GM21737 (cell line): ENCODE measurements around the gene DTNBP1.

Source experiments
- ATAC-seq: cut with Tn5 transposase; IDR thresholded peaks from one replicate; pipeline ENCODE4 v1.9.1; 2021; ENCODE audit warnings: mild to moderate bottlenecking, moderate library complexity; ENCODE audit not compliant: unreplicated experiment

The DTNBP1 gene

DNA sequence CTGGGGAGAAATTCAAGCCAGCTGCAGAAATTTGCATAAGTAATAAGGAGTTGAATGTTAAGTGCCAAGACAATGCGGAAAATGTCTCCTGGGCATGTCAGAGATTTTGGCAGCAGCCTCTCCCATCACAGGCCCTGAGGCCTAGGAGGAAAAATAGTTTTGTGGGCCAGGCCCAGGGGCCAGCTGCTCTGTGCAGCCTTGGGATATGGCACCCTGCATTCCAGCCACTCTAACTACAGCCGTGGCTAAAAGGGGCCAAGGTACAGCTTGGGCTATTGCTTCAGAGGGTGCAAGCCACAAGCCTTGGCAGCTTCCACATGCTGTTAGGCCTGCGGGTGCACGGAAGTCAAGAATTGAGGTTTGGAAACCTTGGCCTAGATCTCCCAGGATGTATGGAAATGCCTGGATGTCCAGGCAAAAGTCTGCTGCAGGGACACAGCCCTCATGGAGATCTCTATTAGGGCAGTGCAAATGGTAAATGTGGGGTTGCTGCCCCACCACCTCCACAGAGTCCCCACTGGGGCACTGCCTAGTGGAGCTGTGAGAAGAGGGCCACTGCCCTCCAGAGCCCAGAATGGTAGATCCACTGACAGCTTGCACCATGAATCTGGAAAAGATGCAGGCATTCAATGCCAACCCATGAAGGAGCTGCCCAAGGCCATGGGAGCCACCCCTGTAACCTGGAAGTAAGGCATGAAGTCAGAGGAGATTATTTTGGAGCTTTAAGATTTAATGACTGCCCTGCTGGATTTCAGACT lies 126.5 kb downstream of the DTNBP1 start:
- ATAC-seq: no peak

GRCh38 chr6:15535495-15536197 lies 127.2 kb downstream of the DTNBP1 start:
- no peak for ATAC-seq

GRCh38 chr6:15534974-15535373 lies 127.9 kb downstream of the DTNBP1 start:
- ATAC-seq: no peak

GRCh38 chr6:15533379-15534026 lies 129.3 kb downstream of the DTNBP1 start:
- no peak for ATAC-seq

GRCh38 chr6:15531973-15532372 lies 130.9 kb downstream of the DTNBP1 start:
- ATAC-seq: no peak

- ATAC-seq: no peak
Observed at GRCh38 chr6:15530411-15530810, 132.4 kb downstream of the DTNBP1 start.

DNA sequence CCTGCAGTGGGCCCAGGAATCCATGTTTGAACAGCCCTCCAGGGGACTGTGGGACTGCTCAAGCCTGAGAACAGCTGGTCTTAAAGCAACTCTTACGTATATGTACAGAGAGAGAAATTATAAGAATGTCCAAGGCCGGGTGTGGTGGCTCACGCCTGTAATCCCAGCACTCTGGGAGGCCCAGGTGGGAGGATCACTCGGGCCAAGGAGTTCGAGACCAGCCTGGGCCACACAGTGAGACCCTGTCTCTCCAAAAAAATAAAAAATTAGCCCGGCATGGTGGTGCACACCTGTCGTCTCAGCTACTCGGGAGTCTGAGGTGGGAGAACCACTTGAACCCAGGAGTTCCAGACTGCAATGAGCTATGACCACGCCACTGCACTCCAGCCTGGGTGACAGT lies 134.0 kb downstream of the DTNBP1 start:
- ATAC-seq: no peak

DNA sequence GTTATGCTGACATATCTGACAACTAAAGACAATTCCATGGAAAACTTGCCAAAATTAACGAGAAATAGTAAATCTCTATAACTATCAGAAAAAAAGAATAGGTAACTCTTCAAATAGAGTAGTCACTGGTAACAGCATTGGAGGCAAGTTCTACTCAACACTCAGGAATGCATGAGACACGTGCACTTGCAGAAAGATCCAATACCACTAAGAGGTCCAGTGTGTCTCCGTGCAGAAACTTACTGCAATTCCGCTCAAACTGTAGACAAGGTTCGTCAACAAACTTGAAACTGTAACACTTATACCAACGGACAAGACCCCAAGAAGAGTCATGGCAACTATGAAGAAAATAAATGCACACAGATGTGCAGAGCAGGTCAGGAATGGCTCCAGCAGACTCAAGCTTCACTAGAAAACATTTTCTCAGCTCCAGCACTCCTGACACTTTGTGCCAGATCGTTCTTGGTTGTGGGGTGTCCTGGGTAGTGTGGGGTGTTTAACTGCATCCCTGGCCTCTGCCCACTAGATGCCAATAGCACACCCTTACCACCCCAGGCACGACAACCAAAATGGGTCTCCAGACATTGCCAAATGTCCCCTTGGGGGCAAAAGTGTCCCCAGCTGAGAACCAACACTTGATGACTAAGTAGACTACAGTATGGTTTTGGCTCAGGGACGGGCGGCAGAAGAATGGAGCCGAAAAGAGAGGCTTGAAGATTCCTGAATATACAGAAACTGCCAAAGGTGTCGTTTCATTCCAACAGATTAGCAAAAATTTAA lies 134.8 kb downstream of the DTNBP1 start:
- no peak for ATAC-seq

- ATAC-seq: no peak
Observed at GRCh38 chr6:15526212-15526701, 136.6 kb downstream of the DTNBP1 start.

- no peak for ATAC-seq
Observed at GRCh38 chr6:15524861-15525401, 137.9 kb downstream of the DTNBP1 start.

GRCh38 chr6:15523679-15524630 lies 138.9 kb downstream of the DTNBP1 start:
- ATAC-seq: no peak

DNA sequence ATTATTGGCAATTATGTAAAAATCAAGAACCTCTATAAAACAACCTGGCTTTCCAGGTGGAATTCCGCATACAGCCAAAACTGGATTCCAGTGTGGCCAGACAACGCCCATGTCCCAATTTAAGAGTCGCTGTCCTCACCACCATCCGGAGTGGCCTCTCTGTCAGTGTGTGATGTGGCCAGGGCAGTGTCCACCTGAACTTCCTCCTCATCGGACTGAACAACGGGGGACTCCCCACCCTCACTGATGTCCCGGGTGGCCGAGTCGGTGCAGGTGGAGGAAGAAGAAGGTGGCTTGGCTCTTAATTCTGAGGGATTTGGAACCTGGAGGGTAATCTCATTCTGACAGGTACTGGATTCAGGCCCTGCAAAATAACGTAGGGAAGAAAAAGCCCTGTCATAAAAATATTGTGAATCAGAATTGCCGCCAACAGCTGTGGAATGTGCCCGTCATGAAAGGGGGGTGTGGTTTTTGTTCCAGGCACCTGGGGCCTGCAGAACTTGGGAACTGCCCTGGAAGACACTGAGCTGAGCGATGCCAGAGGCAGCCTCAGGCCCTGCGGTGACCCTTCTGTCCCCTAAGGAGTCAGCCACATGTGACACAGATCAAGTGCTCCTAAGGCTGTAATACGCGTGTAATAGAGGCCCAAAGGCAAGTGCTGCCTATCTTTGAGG lies 139.8 kb downstream of the DTNBP1 start:
- no peak for ATAC-seq

DNA sequence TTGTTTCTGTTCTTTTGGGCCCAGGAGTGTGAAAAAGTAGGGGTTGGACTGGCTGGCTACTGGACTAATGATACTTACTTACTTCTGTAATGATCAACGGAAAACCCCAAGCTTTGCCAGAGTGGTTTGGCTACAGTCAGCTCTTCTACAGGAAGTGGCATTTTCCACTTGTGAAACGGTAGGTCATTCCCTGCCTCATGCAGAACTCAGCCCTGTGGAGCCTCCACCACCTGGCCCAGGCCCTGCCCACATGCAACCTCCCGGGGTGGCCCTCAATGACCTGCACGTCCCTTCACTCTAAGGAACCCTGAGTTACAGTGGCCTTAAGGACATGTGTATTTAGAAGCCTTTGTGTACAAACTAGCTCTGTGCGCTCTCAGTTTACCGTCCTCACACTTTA lies 140.4 kb downstream of the DTNBP1 start:
- no peak for ATAC-seq

DNA sequence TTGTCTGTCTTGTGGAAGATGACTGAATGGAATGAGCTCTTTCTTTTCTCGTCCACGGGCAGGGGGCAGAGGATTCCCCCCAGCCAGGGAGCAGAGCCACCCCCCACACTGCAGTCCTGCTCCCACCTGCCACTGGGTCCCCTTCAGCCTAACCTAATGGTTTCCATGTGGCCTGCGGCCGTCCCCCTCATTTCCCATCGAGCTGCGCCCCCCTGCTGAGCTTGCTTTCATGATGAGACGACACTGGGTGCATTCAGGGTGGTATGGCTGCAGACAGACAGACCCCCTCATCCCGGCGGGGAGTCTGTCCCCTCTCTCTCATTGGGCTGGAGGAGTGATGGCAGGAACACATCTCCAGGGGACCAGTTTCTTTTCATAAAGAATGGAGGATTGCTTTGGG lies 140.8 kb downstream of the DTNBP1 start:
- no peak for ATAC-seq

GRCh38 chr6:15521582-15521981 lies 141.2 kb downstream of the DTNBP1 start:
- ATAC-seq: no peak

DNA sequence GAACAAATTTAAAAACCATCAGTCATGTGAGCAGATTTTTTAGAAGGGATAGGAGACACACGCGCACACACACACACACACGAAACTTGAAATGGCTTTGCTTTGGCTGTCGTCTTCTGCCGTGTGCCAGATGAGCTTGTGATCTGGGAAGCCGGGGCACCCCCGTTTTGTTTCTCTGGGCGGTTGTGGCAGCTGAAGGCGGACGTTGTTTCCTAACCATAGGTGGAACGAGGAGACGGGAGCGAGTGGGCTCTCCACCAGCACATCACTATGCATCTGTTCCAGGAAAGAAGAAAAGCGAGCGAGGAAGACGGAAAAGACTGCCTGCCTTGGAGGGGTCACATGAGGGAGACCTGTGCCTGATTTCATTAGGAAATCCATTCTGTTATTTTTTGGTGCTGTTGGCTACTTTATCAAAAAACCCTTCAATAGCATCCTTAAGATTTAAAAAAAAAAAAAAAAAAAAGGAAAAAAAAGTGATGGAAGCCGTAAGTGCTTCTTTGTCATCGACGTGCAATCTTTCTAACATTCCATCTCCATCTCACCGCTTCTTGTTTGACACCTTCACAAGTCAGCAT lies 142.1 kb downstream of the DTNBP1 start:
- no peak for ATAC-seq

GRCh38 chr6:15519681-15520080 lies 143.1 kb downstream of the DTNBP1 start:
- ATAC-seq: no peak

- ATAC-seq: no peak
Observed at GRCh38 chr6:15518878-15519277, 143.9 kb downstream of the DTNBP1 start.

GRCh38 chr6:15518057-15518456 lies 144.8 kb downstream of the DTNBP1 start:
- no peak for ATAC-seq
